HG03558 (cell line): ENCODE measurements around the gene ASMTL.
"Not testable (repeated sequence)": the region's sequence is repeated elsewhere in the genome, so short reads cannot be mapped to it uniquely, and the experiment has no call there.

Experiments
- ATAC-seq: cut with Tn5 transposase; IDR thresholded peaks from one replicate; pipeline ENCODE4 v1.9.1; 2021; ENCODE audit warnings: moderate number of reproducible peaks; ENCODE audit not compliant: unreplicated experiment; ENCODE audit errors: extremely low read depth

The ASMTL gene

GRCh38 chrX:1483843-1484637 is 31.3 kb upstream of the ASMTL start:
- peak; percentile 28 for ATAC-seq

DNA sequence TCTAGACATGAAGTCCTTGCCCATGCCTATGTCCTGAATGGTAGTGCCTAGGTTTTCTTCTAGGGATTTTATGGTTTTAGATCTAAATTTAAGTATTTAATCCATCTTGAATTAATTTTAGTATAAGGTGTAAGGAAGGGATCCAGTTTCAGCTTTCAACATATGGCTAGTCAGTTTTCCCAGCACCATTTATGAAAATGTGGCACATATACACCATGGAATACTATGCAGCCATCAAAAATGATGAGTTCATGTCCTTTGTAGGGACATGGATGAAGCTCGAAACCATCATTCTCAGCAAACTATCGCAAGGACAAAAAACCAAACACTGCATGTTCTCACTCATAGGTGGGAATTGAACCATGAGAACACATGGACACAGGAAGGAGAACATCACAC is 29.8 kb upstream of the ASMTL start:
- ATAC-seq = not testable (repeated sequence)

DNA sequence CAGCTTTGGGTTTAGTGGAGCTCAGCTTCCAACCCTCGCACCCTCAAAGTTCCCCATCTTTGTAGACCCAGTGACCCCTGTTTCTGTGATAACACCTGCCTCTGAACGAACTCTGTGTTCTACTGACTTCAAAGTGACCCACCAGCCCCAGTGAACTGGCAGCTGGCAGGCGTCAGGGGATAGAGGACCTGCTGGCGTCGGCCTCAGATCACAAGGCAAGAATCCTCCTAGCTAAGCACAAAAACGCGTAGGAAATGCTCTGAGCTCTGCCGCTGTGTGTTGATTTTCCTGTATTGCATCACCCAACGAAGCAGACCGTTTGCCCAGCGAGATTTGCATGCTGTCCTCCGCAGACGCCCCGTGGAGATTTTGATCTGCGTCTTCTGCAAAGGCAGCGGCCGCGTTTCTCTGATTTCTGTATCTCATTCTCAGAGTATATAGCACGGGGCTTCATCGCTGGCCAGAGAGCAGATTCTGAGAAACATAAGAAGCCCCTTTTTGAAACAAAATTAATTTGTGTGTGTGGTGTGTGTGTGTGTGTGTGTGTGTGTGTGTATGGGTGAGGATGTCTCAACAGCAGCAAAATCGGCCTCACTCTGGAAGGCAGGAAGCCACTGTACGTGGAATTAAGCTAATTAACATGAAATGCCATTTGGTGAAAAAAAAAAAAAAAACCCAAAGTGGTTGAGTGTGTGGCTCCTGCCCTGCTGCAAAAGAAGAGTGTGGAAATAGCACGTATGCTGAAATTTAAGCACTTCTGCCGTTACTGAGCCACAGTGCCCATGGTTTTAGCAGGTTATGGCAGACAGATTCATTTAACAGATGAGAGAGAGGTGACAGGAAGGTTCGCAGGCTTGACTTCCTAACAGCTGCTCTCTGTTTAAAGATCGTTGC is 29.2 kb upstream of the ASMTL start:
- ATAC-seq = peak; percentile 32

DNA sequence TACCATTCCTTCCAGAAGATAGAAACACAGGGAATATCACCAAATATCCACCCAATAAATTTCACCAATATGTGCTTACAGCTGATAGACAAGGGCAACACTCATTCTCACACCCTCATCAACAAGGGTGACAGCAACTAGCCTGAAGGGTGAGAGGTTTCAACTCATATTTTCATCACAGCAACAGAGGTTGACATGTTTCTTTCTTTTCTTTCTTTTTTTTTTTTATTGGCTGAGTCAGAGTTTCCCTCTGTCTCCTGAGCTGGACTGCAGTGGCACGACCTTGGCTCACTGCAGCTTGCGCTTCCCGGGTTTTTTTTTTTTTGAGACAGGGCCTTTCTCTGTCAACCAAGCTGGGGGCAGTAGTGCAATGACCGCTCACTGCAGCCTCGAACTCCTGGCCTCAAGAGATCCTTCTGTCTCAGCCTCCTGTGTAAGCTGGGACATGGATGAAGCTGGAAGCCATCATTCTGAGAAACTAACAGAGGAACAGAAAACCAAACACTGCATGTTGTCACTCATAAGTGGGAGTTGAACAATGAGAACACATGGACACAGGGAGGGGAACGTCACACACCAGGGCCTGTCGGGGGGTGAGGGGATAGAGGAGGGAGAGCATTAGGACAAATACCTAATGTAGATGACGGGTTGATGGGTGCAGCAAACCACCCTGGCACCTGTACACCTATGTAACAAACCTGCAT is 27.5 kb upstream of the ASMTL start:
- no peak for ATAC-seq

DNA sequence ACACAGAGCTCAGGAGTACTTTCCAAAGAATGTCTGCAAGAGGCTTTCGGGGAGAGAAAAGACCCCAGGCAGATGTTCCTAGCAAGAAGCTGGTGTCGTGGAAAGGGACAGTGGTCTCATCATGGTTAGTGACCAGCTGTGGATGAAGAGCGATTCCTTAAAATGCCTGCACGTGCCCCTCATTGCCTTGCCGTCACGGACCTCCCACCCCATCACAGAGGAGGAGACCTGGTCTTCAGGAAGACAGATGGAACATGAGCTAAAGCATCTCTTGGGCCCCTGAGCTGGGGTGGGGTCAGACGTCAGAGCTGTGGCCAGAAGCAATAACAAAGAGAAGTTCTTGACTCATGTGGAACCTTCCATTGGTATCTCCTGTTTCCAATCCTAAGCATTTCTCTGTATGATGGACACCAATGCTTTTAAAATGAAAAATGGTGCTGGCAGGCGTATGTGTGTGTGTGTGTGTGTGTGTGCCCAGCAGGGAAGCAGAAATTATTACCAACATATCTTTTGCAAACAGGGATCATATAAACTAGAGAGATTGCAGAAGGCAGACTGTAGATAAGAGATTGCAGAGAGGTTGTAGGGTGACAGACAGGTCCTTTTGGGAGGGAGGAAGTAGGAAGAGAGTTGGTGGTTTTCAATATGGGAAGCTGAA is 25.2 kb upstream of the ASMTL start:
- ATAC-seq = no peak

- no peak for ATAC-seq
These were observed 24.5 kb upstream of the ASMTL start for GRCh38 chrX:1477229-1477628.

DNA sequence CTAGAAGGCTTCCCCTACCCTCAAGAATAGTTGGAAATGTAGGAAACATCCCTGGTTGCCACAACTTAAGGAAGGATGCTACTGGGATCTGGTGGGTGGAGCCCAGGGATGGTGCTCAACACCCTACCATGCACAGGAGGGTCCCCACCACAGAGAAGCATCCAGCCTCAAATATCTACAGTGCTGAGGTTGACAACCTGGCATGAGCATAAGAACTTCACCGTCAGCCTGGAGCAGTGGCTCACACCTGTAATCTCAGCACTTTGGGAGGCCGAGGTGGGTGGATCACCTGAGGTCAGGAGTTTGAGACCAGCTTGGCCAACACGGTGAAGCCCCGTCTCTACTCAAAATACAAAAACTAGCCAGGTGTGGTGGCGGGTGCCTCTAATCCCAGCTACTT is 24.0 kb upstream of the ASMTL start:
- ATAC-seq = no peak

- no peak for ATAC-seq
These were observed 23.2 kb upstream of the ASMTL start for GRCh38 chrX:1475881-1476280.

DNA sequence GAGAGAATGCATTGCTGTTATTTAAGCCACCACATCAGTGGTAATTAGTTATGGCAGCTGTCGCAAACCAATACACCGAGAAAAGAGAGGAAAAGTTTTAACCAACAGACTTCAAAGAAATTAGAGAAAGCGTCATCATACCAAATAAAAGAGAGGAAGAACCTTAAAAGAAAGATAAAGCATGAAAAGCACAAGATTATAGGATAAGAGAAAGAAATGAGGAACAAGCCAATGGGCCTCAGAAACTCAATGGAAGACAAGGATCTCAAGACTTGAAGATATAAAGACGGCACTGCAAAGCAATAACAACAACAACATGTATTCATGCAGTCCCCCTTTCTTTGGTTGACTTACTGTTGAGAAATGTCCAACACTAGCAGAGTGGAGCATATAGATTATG is 22.8 kb upstream of the ASMTL start:
- no peak for ATAC-seq

- not testable (repeated sequence) for ATAC-seq
These were observed 21.9 kb upstream of the ASMTL start for GRCh38 chrX:1474593-1474992.

DNA sequence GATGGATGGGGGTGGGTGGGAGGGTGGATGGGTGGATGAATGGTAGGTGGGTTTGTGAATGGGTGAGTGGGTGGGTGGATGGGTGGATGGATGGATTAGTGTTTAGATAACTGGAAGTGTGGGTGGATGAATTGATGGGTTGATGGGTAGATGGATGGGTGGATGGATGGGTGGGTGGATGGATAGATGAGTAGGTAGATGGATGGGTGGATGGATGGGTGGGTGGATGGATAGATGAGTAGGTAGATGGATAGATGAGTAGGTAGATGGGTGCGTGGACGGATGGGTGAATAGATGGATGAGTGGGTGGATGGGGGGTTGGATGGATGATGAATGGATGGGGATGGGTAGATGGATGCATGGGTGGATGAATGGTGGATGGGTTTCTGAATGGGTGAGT is 20.3 kb upstream of the ASMTL start:
- no peak for ATAC-seq

GRCh38 chrX:1468250-1468772 is 15.6 kb upstream of the ASMTL start:
- peak; percentile 46 for ATAC-seq

- peak; percentile 27 for ATAC-seq
These were observed 14.4 kb upstream of the ASMTL start for GRCh38 chrX:1466971-1467561.

DNA sequence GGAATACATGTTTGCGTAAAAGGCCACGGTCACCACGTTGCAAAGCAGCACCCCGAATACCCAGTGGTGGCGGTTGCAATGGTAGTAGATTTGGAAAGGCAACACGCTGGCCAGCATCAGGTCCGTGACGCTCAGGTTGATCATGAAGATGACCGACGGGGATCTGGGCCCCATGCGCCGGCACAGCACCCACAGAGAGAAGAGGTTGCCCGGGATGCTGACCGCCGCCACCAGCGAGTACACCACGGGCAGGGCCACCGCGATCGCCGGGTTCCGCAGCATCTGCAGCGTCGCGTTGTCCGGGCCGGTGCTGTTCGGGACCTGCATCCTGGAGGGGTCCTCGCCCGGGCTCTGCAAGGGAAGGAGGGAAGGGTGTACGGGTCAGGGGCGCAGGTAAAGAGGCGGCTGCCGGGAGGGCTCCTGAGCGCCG is 13.5 kb upstream of the ASMTL start:
- ATAC-seq = no peak

GRCh38 chrX:1465286-1466231 is 12.8 kb upstream of the ASMTL start:
- ATAC-seq = no peak

DNA sequence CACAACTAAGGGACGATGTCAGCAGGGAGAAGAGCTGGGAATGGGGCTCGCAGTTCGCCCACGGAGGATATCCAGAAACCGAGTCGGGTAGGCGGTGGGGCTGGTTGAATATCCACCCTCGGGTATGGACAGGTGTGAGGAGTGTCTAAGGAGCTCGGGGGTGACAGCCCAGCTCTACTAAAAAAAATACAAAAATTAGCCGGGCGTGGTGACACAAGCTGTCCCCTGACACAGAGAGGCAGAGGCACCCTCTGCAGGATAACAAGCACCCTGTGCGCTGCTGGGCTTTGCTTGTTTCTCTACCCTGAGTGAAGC is 12.2 kb upstream of the ASMTL start:
- no peak for ATAC-seq

DNA sequence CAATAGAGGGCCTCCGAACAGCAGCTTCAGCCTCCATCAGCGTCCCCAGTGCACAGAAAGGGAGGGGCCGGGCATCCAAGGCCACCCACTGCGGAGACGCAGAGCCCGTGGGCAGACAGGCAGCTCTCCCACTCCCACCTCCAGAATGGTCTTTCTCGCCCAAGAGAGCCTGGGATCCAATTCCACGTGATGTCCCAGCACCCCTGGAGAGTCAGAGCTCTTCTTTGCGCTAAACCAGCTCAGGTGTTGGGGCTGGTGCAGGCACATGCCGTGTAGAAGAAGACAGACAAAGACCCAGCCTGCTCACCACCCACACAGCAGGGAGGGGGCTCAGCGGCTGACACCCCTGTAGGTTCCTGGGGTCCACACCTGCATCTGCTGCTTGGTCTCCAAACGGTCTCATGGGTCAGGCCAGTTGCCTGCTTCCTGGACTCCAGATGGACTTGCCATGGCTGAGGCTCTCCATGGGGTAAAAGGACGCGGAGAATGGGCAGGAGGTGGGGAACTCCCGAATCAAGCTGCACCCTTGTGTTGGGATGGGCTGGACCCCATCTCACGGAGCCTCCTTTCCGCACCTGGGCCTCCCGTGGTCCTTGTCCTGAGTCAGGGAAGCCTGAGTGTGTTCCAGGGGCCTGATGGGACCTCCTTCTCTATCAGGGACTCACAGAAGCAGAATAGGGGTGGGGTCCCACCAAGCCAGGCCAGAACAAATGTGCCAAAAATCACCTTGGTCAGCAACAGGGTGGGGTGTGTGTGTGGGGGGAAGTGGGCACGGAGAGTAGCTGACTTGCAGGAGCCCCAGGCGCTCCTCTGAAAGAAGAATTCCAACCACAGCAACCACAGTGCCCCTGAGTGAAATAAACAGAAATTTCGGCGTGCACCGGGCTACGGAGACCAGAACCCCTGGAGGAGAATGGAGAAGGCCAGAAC is 11.6 kb upstream of the ASMTL start:
- no peak for ATAC-seq

DNA sequence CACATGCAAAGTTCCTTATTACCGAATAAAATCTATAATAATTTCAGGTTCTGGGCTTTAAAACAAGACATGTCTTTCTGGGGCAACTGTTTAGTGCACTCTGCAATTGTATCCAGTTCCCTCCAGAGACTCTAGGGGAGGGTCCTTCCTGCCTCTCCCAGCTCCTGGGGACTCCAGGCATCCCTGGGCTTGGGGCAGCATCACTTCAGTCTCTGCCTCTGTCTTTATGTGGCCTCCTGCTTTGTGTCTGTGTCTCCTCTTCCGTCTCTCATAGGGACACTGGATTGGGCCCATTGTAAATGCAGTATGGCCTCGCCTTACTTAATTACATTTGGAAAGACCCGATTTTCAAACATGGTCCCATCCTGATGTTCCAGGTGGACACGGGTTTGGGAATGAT is 10.9 kb upstream of the ASMTL start:
- no peak for ATAC-seq
